ENCODE data around the gene ID2. TPM values are rescaled to one million over a fixed set of nuclear protein-coding genes. Genes with fewer than 3 reads are reported as not detected.
A peak's percentile ranks its signal among the peaks of the same experiment; 100 is the strongest.

Gene ID2
- total and polyA plus RNA-seq, 2 experiments from 2014 or later: 612 to 910 TPM

- no peak overlapping the region for H2AFZ ChIP-seq
- TF ChIP-seq EZH2phosphoT487 (IDR thresholded peaks at IDR 0.05; ENCODE audit: low read depth, severe bottlenecking, unreplicated experiment) (no peak), EZH2 (IDR thresholded peaks at IDR 0.05; ENCODE audit: borderline replicate concordance) (no peak), CTCF (IDR thresholded peaks at IDR 0.05; ENCODE audit: poor library complexity) (no peak)
- no peaks in the 10 kb centered on the region for H3K9me2 ChIP-seq (replicated peaks; ENCODE audit: insufficient read depth)
- peak overlapping the region; percentile 78 for H3K4me2 ChIP-seq
- peak overlapping the region; percentile 100 for H3K27ac ChIP-seq
- peaks cover 23% of the 10 kb centered on the region for H3K79me2 ChIP-seq
- H3K27me3 ChIP-seq: no peaks in the 10 kb centered on the region
- H3K9me3 ChIP-seq (ENCODE audit: low read depth): peaks cover 4% of the 10 kb centered on the region
- H3K4me3 ChIP-seq: peak overlapping the region; percentile 30
- no peak for DNase-seq (ENCODE audit: low spot score)
- H3K36me3 ChIP-seq (replicated peaks; ENCODE audit: insufficient read depth, low read depth): no peaks in the 10 kb centered on the region
- H3K4me1 ChIP-seq (ENCODE audit: insufficient read depth): peaks cover 37% of the 10 kb centered on the region
- 11% methylated on average over 8 of the region's 8 CpGs for WGBS (ENCODE audit: low lambda C conversion rate, missing lambda C conversion rate)
- peaks cover 20% of the 10 kb centered on the region for H4K20me1 ChIP-seq (ENCODE audit: insufficient read depth, poor library complexity, severe bottlenecking)
These were observed 2.4 kb upstream of the ID2 start for GRCh38 chr2:8679567-8679826.

- peaks cover 29% of the 10 kb centered on the region for H3K79me2 ChIP-seq
- H3K9me3 ChIP-seq (ENCODE audit: low read depth): no peaks in the 10 kb centered on the region
- H3K4me1 ChIP-seq (ENCODE audit: insufficient read depth): peaks cover 37% of the 10 kb centered on the region
- H3K27ac ChIP-seq: peak overlapping the region; percentile 100
- DNase-seq (ENCODE audit: low spot score): peak; percentile 92
- no peaks in the 10 kb centered on the region for H3K9me2 ChIP-seq (replicated peaks; ENCODE audit: insufficient read depth)
- no peak for TF ChIP-seq CTCF (IDR thresholded peaks at IDR 0.05; ENCODE audit: poor library complexity)
- no peak for TF ChIP-seq EZH2 (IDR thresholded peaks at IDR 0.05; ENCODE audit: borderline replicate concordance)
- TF ChIP-seq EZH2phosphoT487 (IDR thresholded peaks at IDR 0.05; ENCODE audit: low read depth, severe bottlenecking, unreplicated experiment): no peak
- H4K20me1 ChIP-seq (ENCODE audit: insufficient read depth, poor library complexity, severe bottlenecking): peaks cover 20% of the 10 kb centered on the region
- peak overlapping the region; percentile 78 for H3K4me2 ChIP-seq
- no peaks in the 10 kb centered on the region for H3K36me3 ChIP-seq (replicated peaks; ENCODE audit: insufficient read depth, low read depth)
- H2AFZ ChIP-seq: no peak overlapping the region
- whole genome bisulfite sequencing (ENCODE audit: low lambda C conversion rate, missing lambda C conversion rate): 12% methylated on average over 19 of the region's 19 CpGs
- no peaks in the 10 kb centered on the region for H3K27me3 ChIP-seq
- peak overlapping the region; percentile 39 for H3K4me3 ChIP-seq
These were observed 1.8 kb upstream of the ID2 start for GRCh38 chr2:8679827-8680731.

GRCh38 chr2:8680822-8681760, 765 bp upstream of the ID2 start:
- H3K4me2 ChIP-seq: peak overlapping the region; percentile 78
- H3K9me3 ChIP-seq (ENCODE audit: low read depth): no peaks in the 10 kb centered on the region
- H3K79me2 ChIP-seq: peaks cover 33% of the 10 kb centered on the region
- peak overlapping the region; percentile 1 for H2AFZ ChIP-seq
- TF ChIP-seq EZH2phosphoT487 (IDR thresholded peaks at IDR 0.05; ENCODE audit: low read depth, severe bottlenecking, unreplicated experiment) (no peak), CTCF (IDR thresholded peaks at IDR 0.05; ENCODE audit: poor library complexity) (no peak)
- peak; percentile 92 for DNase-seq (ENCODE audit: low spot score)
- H3K4me1 ChIP-seq (ENCODE audit: insufficient read depth): peaks cover 29% of the 10 kb centered on the region
- H4K20me1 ChIP-seq (ENCODE audit: insufficient read depth, poor library complexity, severe bottlenecking): peaks cover 20% of the 10 kb centered on the region
- 1% methylated on average over 28 of the region's 30 CpGs for WGBS (ENCODE audit: low lambda C conversion rate, missing lambda C conversion rate)
- H3K27me3 ChIP-seq: no peaks in the 10 kb centered on the region
- H3K36me3 ChIP-seq (replicated peaks; ENCODE audit: insufficient read depth, low read depth): no peaks in the 10 kb centered on the region
- peak overlapping the region; percentile 100 for H3K27ac ChIP-seq
- H3K9me2 ChIP-seq (replicated peaks; ENCODE audit: insufficient read depth): no peaks in the 10 kb centered on the region
- peak overlapping the region; percentile 39 for H3K4me3 ChIP-seq
